Activated T-helper 17 cell treated with anti-CD3 and anti-CD28 coated beads, Interleukin-2, amount 50 U/mL, for 72 hours (primary cell): ENCODE results near the gene COL4A6. TPM values are rescaled to one million over a fixed set of nuclear protein-coding genes. Genes with fewer than 3 reads are reported as not detected.

Source experiments
- ATAC-seq: fragments of 150-1000 bp; cut with Tn5 transposase; replicated peaks from 2 replicates; pipeline ENCODE4 v1.10.0; 2021; ENCODE audit warnings: mild to moderate bottlenecking, moderate library complexity
- H3K27ac Mint-ChIP-seq: one replicate; pipeline ENCODE4 v1.8.0; 2022; ENCODE audit warnings: mixed read lengths
- H3K27me3 Mint-ChIP-seq: one replicate; pipeline ENCODE4 v1.8.0; 2022; ENCODE audit warnings: mixed read lengths
- H3K36me3 Mint-ChIP-seq: one replicate; pipeline ENCODE4 v1.8.0; 2022; ENCODE audit warnings: low read depth, mild to moderate bottlenecking, mixed read lengths
- H3K4me1 Mint-ChIP-seq: one replicate; pipeline ENCODE4 v1.8.0; 2022; ENCODE audit warnings: mixed read lengths
- H3K4me3 Mint-ChIP-seq: one replicate; pipeline ENCODE4 v1.8.0; 2022; ENCODE audit warnings: mild to moderate bottlenecking, mixed read lengths
- H3K9me3 Mint-ChIP-seq: one replicate; pipeline ENCODE4 v1.8.0; 2022; ENCODE audit warnings: mixed read lengths
- total RNA-seq, 2 donors: library from RNA; stranded (reverse); gene quantifications; one replicate each; pipeline ENCODE4 v1.2.3, GENCODE V29; 2022

Gene COL4A6
- total RNA-seq, 2 donors from 2014 or later, result not detected

- Mint-ChIP-seq H3K4me1 (no peaks in the 10 kb centered on the region), H3K27ac (no peak overlapping the region), H3K9me3 (no peaks in the 10 kb centered on the region), H3K27me3 (no peaks in the 10 kb centered on the region), H3K4me3 (no peak overlapping the region), H3K36me3 (no peaks in the 10 kb centered on the region)
- ATAC-seq, result no peak
Measured at GRCh38 chrX:108331126-108331909, 106.9 kb downstream of the COL4A6 start.

GRCh38 chrX:108323751-108324150, 114.5 kb downstream of the COL4A6 start:
- Mint-ChIP-seq H3K4me3 (no peak overlapping the region), H3K27me3 (peaks cover 9% of the 10 kb centered on the region), H3K4me1 (no peaks in the 10 kb centered on the region), H3K36me3 (no peaks in the 10 kb centered on the region), H3K27ac (no peak overlapping the region), H3K9me3 (no peaks in the 10 kb centered on the region)
- no peak for ATAC-seq

- no peak overlapping the region for H3K27ac Mint-ChIP-seq
- no peaks in the 10 kb centered on the region for H3K36me3 Mint-ChIP-seq
Measured at GRCh38 chrX:108322234-108322633, 116.0 kb downstream of the COL4A6 start.

GRCh38 chrX:108316456-108316855, 121.8 kb downstream of the COL4A6 start:
- Mint-ChIP-seq H3K36me3 (no peaks in the 10 kb centered on the region), H3K4me3 (no peak overlapping the region), H3K27me3 (peaks cover 9% of the 10 kb centered on the region), H3K27ac (no peak overlapping the region), H3K9me3 (no peaks in the 10 kb centered on the region), H3K4me1 (no peaks in the 10 kb centered on the region)
- no peak for ATAC-seq

More at GRCh38 chrX:108322234-108322633, 116.0 kb downstream of the COL4A6 start:
- no peaks in the 10 kb centered on the region for H3K9me3 Mint-ChIP-seq
- no peak overlapping the region for H3K4me3 Mint-ChIP-seq
- no peaks in the 10 kb centered on the region for H3K4me1 Mint-ChIP-seq
- no peak for ATAC-seq
- H3K27me3 Mint-ChIP-seq, result peaks cover 9% of the 10 kb centered on the region

- no peak overlapping the region for H3K4me3 Mint-ChIP-seq
- no peak for ATAC-seq
- H3K36me3 Mint-ChIP-seq, result no peaks in the 10 kb centered on the region
- H3K27ac Mint-ChIP-seq, result no peak overlapping the region
- no peaks in the 10 kb centered on the region for H3K27me3 Mint-ChIP-seq
- no peaks in the 10 kb centered on the region for H3K4me1 Mint-ChIP-seq
- H3K9me3 Mint-ChIP-seq, result no peaks in the 10 kb centered on the region
Measured at GRCh38 chrX:108313669-108314068, 124.6 kb downstream of the COL4A6 start.

GRCh38 chrX:108312957-108313356, 125.3 kb downstream of the COL4A6 start:
- Mint-ChIP-seq H3K36me3 (no peaks in the 10 kb centered on the region), H3K4me3 (no peak overlapping the region)

GRCh38 chrX:108312011-108312410, 126.2 kb downstream of the COL4A6 start:
- Mint-ChIP-seq H3K4me1 (no peaks in the 10 kb centered on the region), H3K27me3 (no peaks in the 10 kb centered on the region), H3K27ac (no peak overlapping the region), H3K9me3 (no peaks in the 10 kb centered on the region), H3K36me3 (no peaks in the 10 kb centered on the region), H3K4me3 (no peak overlapping the region)
- no peak for ATAC-seq

More at GRCh38 chrX:108312957-108313356, 125.3 kb downstream of the COL4A6 start:
- H3K27me3 Mint-ChIP-seq, result no peaks in the 10 kb centered on the region
- H3K27ac Mint-ChIP-seq, result no peak overlapping the region
- no peaks in the 10 kb centered on the region for H3K9me3 Mint-ChIP-seq
- ATAC-seq, result no peak
- no peaks in the 10 kb centered on the region for H3K4me1 Mint-ChIP-seq

- H3K27ac Mint-ChIP-seq, result no peak overlapping the region
- no peaks in the 10 kb centered on the region for H3K36me3 Mint-ChIP-seq
- no peak for ATAC-seq
- no peaks in the 10 kb centered on the region for H3K9me3 Mint-ChIP-seq
- no peaks in the 10 kb centered on the region for H3K4me1 Mint-ChIP-seq
- H3K4me3 Mint-ChIP-seq, result no peak overlapping the region
- no peaks in the 10 kb centered on the region for H3K27me3 Mint-ChIP-seq
Measured at GRCh38 chrX:108310506-108310905, 127.7 kb downstream of the COL4A6 start.

- no peaks in the 10 kb centered on the region for H3K27me3 Mint-ChIP-seq
- ATAC-seq, result no peak
- H3K27ac Mint-ChIP-seq, result no peak overlapping the region
- no peaks in the 10 kb centered on the region for H3K4me1 Mint-ChIP-seq
- H3K36me3 Mint-ChIP-seq, result no peaks in the 10 kb centered on the region
- no peaks in the 10 kb centered on the region for H3K9me3 Mint-ChIP-seq
- H3K4me3 Mint-ChIP-seq, result no peak overlapping the region
Measured at GRCh38 chrX:108309144-108309543, 129.1 kb downstream of the COL4A6 start.

GRCh38 chrX:108307132-108308085, 130.8 kb downstream of the COL4A6 start:
- no peaks in the 10 kb centered on the region for H3K4me1 Mint-ChIP-seq
- no peak for ATAC-seq

GRCh38 chrX:108306086-108306485, 132.1 kb downstream of the COL4A6 start:
- ATAC-seq, result no peak
- Mint-ChIP-seq H3K27ac (no peak overlapping the region), H3K27me3 (no peaks in the 10 kb centered on the region), H3K4me3 (no peak overlapping the region), H3K4me1 (no peaks in the 10 kb centered on the region), H3K36me3 (no peaks in the 10 kb centered on the region), H3K9me3 (no peaks in the 10 kb centered on the region)

More at GRCh38 chrX:108307132-108308085, 130.8 kb downstream of the COL4A6 start:
- Mint-ChIP-seq H3K27me3 (no peaks in the 10 kb centered on the region), H3K27ac (no peak overlapping the region), H3K36me3 (no peaks in the 10 kb centered on the region), H3K4me3 (no peak overlapping the region), H3K9me3 (no peaks in the 10 kb centered on the region)

- Mint-ChIP-seq H3K4me3 (no peak overlapping the region), H3K36me3 (no peaks in the 10 kb centered on the region), H3K27me3 (no peaks in the 10 kb centered on the region), H3K27ac (no peak overlapping the region), H3K4me1 (no peaks in the 10 kb centered on the region), H3K9me3 (no peaks in the 10 kb centered on the region)
- no peak for ATAC-seq
Measured at GRCh38 chrX:108304757-108305156, 133.5 kb downstream of the COL4A6 start.

GRCh38 chrX:108304210-108304609, 134.0 kb downstream of the COL4A6 start:
- Mint-ChIP-seq H3K36me3 (no peaks in the 10 kb centered on the region), H3K27ac (no peak overlapping the region), H3K4me1 (no peaks in the 10 kb centered on the region), H3K27me3 (no peaks in the 10 kb centered on the region), H3K9me3 (no peaks in the 10 kb centered on the region), H3K4me3 (no peak overlapping the region)
- no peak for ATAC-seq

- Mint-ChIP-seq H3K9me3 (no peaks in the 10 kb centered on the region), H3K36me3 (no peaks in the 10 kb centered on the region)
- ATAC-seq, result no peak
Measured at GRCh38 chrX:108303682-108304081, 134.5 kb downstream of the COL4A6 start.

GRCh38 chrX:108299704-108300103, 138.5 kb downstream of the COL4A6 start:
- no peak overlapping the region for H3K4me3 Mint-ChIP-seq
- no peaks in the 10 kb centered on the region for H3K27me3 Mint-ChIP-seq
- no peak for ATAC-seq
- H3K4me1 Mint-ChIP-seq, result no peaks in the 10 kb centered on the region
- H3K36me3 Mint-ChIP-seq, result no peaks in the 10 kb centered on the region
- no peaks in the 10 kb centered on the region for H3K9me3 Mint-ChIP-seq
- no peak overlapping the region for H3K27ac Mint-ChIP-seq

More at GRCh38 chrX:108303682-108304081, 134.5 kb downstream of the COL4A6 start:
- Mint-ChIP-seq H3K4me3 (no peak overlapping the region), H3K27me3 (no peaks in the 10 kb centered on the region), H3K27ac (no peak overlapping the region), H3K4me1 (no peaks in the 10 kb centered on the region)
